SK-N-SH (cell line): Measurements from ENCODE around the gene NLGN1.

Experiments used
- POLR2AphosphoS5 ChIP-seq: IDR thresholded peaks from 2 replicates; pipeline ENCODE4 v1.6.1; 2012; ENCODE audit warnings: low read depth, low read length
- TF ChIP-seq, protein P1 (sequence below): fragments of 150-350 bp; IDR thresholded peaks from 2 replicates; pipeline ENCODE4 v1.6.1; 2017; ENCODE audit warnings: antibody characterized with exemption, low read length, low read depth, borderline replicate concordance
- TF ChIP-seq, protein P2 (sequence below): fragments of 200-600 bp; sonication (generic); IDR thresholded peaks from 2 replicates; pipeline ENCODE4 v1.6.1; 2017; ENCODE audit warnings: antibody characterized with exemption, mild to moderate bottlenecking, moderate library complexity
- TF ChIP-seq, protein P3 (sequence below): IDR thresholded peaks from 2 replicates; pipeline ENCODE4 v1.4.0; 2012; ENCODE audit warnings: low read depth, borderline replicate concordance
- TF ChIP-seq, protein P4 (sequence below): IDR thresholded peaks from 2 replicates; pipeline ENCODE4 v1.6.1; 2012; ENCODE audit warnings: mild to moderate bottlenecking, low read depth, low read length, moderate library complexity

DNA sequence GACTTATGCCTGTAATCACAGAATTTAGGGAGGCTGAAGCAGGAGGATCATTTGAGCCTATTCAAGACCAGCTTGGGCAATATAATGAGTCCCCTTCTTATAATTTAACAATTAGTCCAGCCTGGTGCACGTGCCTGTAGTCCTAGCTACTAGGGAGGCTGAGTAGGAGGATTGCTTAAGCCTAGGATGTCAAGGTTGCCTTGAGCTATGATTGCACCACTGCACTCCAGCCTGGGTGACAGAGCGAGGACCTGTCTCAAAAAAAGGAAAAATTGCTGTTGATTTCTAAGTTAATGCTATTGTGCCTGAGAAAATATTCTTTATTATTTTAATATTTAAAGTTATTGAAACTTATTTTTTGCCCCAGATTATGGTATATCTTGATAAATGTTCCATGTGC, 159.0 kb downstream of the NLGN1 start:
- TF ChIP-seq, protein P1, sequence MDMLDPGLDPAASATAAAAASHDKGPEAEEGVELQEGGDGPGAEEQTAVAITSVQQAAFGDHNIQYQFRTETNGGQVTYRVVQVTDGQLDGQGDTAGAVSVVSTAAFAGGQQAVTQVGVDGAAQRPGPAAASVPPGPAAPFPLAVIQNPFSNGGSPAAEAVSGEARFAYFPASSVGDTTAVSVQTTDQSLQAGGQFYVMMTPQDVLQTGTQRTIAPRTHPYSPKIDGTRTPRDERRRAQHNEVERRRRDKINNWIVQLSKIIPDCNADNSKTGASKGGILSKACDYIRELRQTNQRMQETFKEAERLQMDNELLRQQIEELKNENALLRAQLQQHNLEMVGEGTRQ: no peak
- TF ChIP-seq, protein P2, sequence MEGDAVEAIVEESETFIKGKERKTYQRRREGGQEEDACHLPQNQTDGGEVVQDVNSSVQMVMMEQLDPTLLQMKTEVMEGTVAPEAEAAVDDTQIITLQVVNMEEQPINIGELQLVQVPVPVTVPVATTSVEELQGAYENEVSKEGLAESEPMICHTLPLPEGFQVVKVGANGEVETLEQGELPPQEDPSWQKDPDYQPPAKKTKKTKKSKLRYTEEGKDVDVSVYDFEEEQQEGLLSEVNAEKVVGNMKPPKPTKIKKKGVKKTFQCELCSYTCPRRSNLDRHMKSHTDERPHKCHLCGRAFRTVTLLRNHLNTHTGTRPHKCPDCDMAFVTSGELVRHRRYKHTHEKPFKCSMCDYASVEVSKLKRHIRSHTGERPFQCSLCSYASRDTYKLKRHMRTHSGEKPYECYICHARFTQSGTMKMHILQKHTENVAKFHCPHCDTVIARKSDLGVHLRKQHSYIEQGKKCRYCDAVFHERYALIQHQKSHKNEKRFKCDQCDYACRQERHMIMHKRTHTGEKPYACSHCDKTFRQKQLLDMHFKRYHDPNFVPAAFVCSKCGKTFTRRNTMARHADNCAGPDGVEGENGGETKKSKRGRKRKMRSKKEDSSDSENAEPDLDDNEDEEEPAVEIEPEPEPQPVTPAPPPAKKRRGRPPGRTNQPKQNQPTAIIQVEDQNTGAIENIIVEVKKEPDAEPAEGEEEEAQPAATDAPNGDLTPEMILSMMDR: no peak
- TF ChIP-seq, protein P3, sequence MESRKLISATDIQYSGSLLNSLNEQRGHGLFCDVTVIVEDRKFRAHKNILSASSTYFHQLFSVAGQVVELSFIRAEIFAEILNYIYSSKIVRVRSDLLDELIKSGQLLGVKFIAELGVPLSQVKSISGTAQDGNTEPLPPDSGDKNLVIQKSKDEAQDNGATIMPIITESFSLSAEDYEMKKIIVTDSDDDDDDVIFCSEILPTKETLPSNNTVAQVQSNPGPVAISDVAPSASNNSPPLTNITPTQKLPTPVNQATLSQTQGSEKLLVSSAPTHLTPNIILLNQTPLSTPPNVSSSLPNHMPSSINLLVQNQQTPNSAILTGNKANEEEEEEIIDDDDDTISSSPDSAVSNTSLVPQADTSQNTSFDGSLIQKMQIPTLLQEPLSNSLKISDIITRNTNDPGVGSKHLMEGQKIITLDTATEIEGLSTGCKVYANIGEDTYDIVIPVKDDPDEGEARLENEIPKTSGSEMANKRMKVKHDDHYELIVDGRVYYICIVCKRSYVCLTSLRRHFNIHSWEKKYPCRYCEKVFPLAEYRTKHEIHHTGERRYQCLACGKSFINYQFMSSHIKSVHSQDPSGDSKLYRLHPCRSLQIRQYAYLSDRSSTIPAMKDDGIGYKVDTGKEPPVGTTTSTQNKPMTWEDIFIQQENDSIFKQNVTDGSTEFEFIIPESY: no peak
- TF ChIP-seq, protein P4, sequence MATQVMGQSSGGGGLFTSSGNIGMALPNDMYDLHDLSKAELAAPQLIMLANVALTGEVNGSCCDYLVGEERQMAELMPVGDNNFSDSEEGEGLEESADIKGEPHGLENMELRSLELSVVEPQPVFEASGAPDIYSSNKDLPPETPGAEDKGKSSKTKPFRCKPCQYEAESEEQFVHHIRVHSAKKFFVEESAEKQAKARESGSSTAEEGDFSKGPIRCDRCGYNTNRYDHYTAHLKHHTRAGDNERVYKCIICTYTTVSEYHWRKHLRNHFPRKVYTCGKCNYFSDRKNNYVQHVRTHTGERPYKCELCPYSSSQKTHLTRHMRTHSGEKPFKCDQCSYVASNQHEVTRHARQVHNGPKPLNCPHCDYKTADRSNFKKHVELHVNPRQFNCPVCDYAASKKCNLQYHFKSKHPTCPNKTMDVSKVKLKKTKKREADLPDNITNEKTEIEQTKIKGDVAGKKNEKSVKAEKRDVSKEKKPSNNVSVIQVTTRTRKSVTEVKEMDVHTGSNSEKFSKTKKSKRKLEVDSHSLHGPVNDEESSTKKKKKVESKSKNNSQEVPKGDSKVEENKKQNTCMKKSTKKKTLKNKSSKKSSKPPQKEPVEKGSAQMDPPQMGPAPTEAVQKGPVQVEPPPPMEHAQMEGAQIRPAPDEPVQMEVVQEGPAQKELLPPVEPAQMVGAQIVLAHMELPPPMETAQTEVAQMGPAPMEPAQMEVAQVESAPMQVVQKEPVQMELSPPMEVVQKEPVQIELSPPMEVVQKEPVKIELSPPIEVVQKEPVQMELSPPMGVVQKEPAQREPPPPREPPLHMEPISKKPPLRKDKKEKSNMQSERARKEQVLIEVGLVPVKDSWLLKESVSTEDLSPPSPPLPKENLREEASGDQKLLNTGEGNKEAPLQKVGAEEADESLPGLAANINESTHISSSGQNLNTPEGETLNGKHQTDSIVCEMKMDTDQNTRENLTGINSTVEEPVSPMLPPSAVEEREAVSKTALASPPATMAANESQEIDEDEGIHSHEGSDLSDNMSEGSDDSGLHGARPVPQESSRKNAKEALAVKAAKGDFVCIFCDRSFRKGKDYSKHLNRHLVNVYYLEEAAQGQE: no peak
- no peak for TF ChIP-seq POLR2AphosphoS5
